H9 (cell line): ENCODE data around the gene PAQR3. TPM values are rescaled to one million over a fixed set of nuclear protein-coding genes. Genes with fewer than 3 reads are reported as not detected.

Experiments used
- DNase-seq: peaks from one replicate; pipeline ENCODE4 v3.0.0-alpha.2; 2017
- H2AFZ ChIP-seq: one replicate; pipeline ENCODE4 v1.6.1; 2013; ENCODE audit warnings: mild to moderate bottlenecking, low read length, control low read depth, moderate library complexity
- H2AK5ac ChIP-seq: 2 replicates; pipeline ENCODE4 v1.6.1; 2013; ENCODE audit warnings: low read length, control low read depth, mixed read lengths; ENCODE audit not compliant: insufficient read length
- H2BK120ac ChIP-seq: one replicate; pipeline ENCODE4 v1.6.1; 2013; ENCODE audit warnings: low read depth, mild to moderate bottlenecking, low read length, control low read depth, inconsistent platforms; ENCODE audit not compliant: poor library complexity, severe bottlenecking
- H2BK12ac ChIP-seq: 2 replicates; pipeline ENCODE4 v1.6.1; 2013; ENCODE audit warnings: low read length, control low read depth, mixed read lengths, low read depth; ENCODE audit not compliant: insufficient read length
- H2BK15ac ChIP-seq: 2 replicates; pipeline ENCODE4 v1.6.1; 2013; ENCODE audit warnings: low read depth, low read length, control low read depth
- H2BK20ac ChIP-seq: one replicate; pipeline ENCODE4 v1.6.1; 2013; ENCODE audit warnings: low read depth, mild to moderate bottlenecking, low read length, control low read depth, inconsistent platforms; ENCODE audit not compliant: poor library complexity, severe bottlenecking
- H2BK5ac ChIP-seq: 2 replicates; pipeline ENCODE4 v1.6.1; 2013; ENCODE audit warnings: low read length, control low read depth, mixed read lengths; ENCODE audit not compliant: insufficient read length
- H3K14ac ChIP-seq: 2 replicates; pipeline ENCODE4 v1.6.1; 2013; ENCODE audit warnings: low read length, control low read depth; ENCODE audit not compliant: insufficient read depth
- H3K18ac ChIP-seq: 2 replicates; pipeline ENCODE4 v1.6.1; 2013; ENCODE audit warnings: low read depth, mild to moderate bottlenecking, mixed read lengths, low read length, control low read depth; ENCODE audit not compliant: insufficient read length
- H3K23ac ChIP-seq: 2 replicates; pipeline ENCODE4 v1.6.1; 2013; ENCODE audit warnings: low read length, control low read depth, mixed read lengths, low read depth; ENCODE audit not compliant: insufficient read length
- H3K23me2 ChIP-seq: 2 replicates; pipeline ENCODE4 v1.6.1; 2013; ENCODE audit warnings: low read depth, mild to moderate bottlenecking, mixed read lengths, low read length, control low read depth; ENCODE audit not compliant: insufficient read length, poor library complexity, severe bottlenecking
- H3K27ac ChIP-seq: 2 replicates; pipeline ENCODE4 v1.5.1; 2013; ENCODE audit warnings: low read length, control low read depth, mixed read lengths, low read depth; ENCODE audit not compliant: insufficient read length
- H3K27me3 ChIP-seq: 2 replicates; pipeline ENCODE4 v1.6.1; 2013; ENCODE audit warnings: low read length, control low read depth, inconsistent platforms; ENCODE audit not compliant: insufficient read depth
- H3K4ac ChIP-seq: 2 replicates; pipeline ENCODE4 v1.6.1; 2013; ENCODE audit warnings: low read depth, mild to moderate bottlenecking, control low read depth, inconsistent platforms, low read length, moderate library complexity
- H3K4me1 ChIP-seq: 2 replicates; pipeline ENCODE4 v1.6.1; 2013; ENCODE audit warnings: low read length, control low read depth, inconsistent platforms; ENCODE audit not compliant: insufficient read depth
- H3K4me2 ChIP-seq: 2 replicates; pipeline ENCODE4 v1.6.1; 2013; ENCODE audit warnings: low read length, control low read depth, mixed read lengths; ENCODE audit not compliant: insufficient read length, insufficient read depth
- H3K56ac ChIP-seq: 2 replicates; pipeline ENCODE4 v1.6.1; 2013; ENCODE audit warnings: low read depth, mild to moderate bottlenecking, mixed read lengths, low read length, control low read depth; ENCODE audit not compliant: insufficient read length
- H3K79me1 ChIP-seq: 2 replicates; pipeline ENCODE4 v1.6.1; 2013; ENCODE audit warnings: low read depth, mild to moderate bottlenecking, moderate library complexity, low read length, control low read depth, inconsistent platforms; ENCODE audit not compliant: insufficient read depth, poor library complexity, severe bottlenecking
- H3K79me2 ChIP-seq: 2 replicates; pipeline ENCODE4 v1.6.1; 2013; ENCODE audit warnings: low read length, control low read depth, inconsistent platforms; ENCODE audit not compliant: insufficient read depth
- H3K9ac ChIP-seq: 2 replicates; pipeline ENCODE4 v1.6.1; 2013; ENCODE audit warnings: low read length, control low read depth, mixed read lengths; ENCODE audit not compliant: insufficient read length; ENCODE audit errors: extremely low read depth
- H3K9me3 ChIP-seq: one replicate; pipeline ENCODE4 v1.6.1; 2013; ENCODE audit warnings: low read depth, low read length, inconsistent platforms; ENCODE audit not compliant: control insufficient read depth
- H3T11ph ChIP-seq: one replicate; pipeline ENCODE4 v1.6.1; 2013; ENCODE audit warnings: mild to moderate bottlenecking, low read length, control low read depth, inconsistent platforms
- H4K20me1 ChIP-seq: one replicate; pipeline ENCODE4 v1.6.1; 2013; ENCODE audit not compliant: control insufficient read depth, insufficient read length, insufficient read depth
- H4K5ac ChIP-seq: 2 replicates; pipeline ENCODE4 v1.6.1; 2013; ENCODE audit warnings: low read depth, mild to moderate bottlenecking, mixed read lengths, low read length, control low read depth; ENCODE audit not compliant: insufficient read length
- H4K8ac ChIP-seq: replicated peaks from 2 replicates; pipeline ENCODE4 v1.6.1; 2013; ENCODE audit warnings: low read length, control low read depth, mixed read lengths, low read depth; ENCODE audit not compliant: insufficient read length
- H4K91ac ChIP-seq: 2 replicates; pipeline ENCODE4 v1.6.1; 2013; ENCODE audit warnings: low read depth, mild to moderate bottlenecking, moderate library complexity, mixed read lengths, low read length, control low read depth; ENCODE audit not compliant: insufficient read length
- H3K27ac Mint-ChIP-seq, 3 experiments: 2 replicates in 2 of 3; 3 replicates in 1 of 3; pipeline ENCODE4 v1.8.0; 2020 to 2021; ENCODE audit warnings: mixed read lengths in 3 of 3, mild to moderate bottlenecking in 1 of 3, moderate library complexity in 1 of 3
- H3K27me3 Mint-ChIP-seq: 2 replicates; pipeline ENCODE4 v1.8.0; 2021; ENCODE audit warnings: low read depth, mild to moderate bottlenecking, moderate library complexity, mixed read lengths
- H3K36me3 Mint-ChIP-seq, 3 experiments: 2 replicates in 2 of 3; 3 replicates in 1 of 3; pipeline ENCODE4 v1.8.0; 2020 to 2021; ENCODE audit warnings: low read depth in 3 of 3, mixed read lengths in 3 of 3; ENCODE audit not compliant: insufficient read depth in 1 of 3
- H3K4me1 Mint-ChIP-seq, 2 experiments: 2 replicates each; pipeline ENCODE4 v1.8.0; 2020; ENCODE audit warnings: mixed read lengths in 2 of 2
- H3K4me3 Mint-ChIP-seq, 2 experiments: 2 replicates in 1 of 2; 3 replicates in 1 of 2; pipeline ENCODE4 v1.8.0; 2020 to 2021; ENCODE audit warnings: mild to moderate bottlenecking in 2 of 2, mixed read lengths in 2 of 2, moderate library complexity in 1 of 2
- H3K9me3 Mint-ChIP-seq, 2 experiments: 2 replicates in 1 of 2; 3 replicates in 1 of 2; pipeline ENCODE4 v1.8.0; 2020; ENCODE audit warnings: mild to moderate bottlenecking in 2 of 2, mixed read lengths in 2 of 2, moderate library complexity in 1 of 2
- CTCF ChIP-seq: fragments of 200-600 bp; sonication (generic); conservative IDR thresholded peaks from 3 replicates; pipeline ENCODE4 v1.8.0; 2021; ENCODE audit warnings: antibody characterized with exemption, mild to moderate bottlenecking
- WGBS: extraction: QIAGEN DNeasy Blood & Tissue Kit; methylation state at CpG from one replicate; pipeline ENCODE4 v1.1.7; 2013; ENCODE audit warnings: missing lambda C conversion rate, low lambda C conversion rate, mixed read lengths; ENCODE audit not compliant: insufficient read length; ENCODE audit errors: extremely low coverage; 5-methylcytosine and 5-hydroxymethylcytosine counted together
- total RNA-seq: library from RNA; stranded (reverse); gene quantifications from 2 replicates; pipeline ENCODE4 v1.2.1, GENCODE V29; 2021

Gene PAQR3
- total RNA-seq, 1 experiment from 2014 or later, result 26.3 TPM

- H3K79me2 ChIP-seq, result no peaks in the 10 kb centered on the region
- H3K4ac ChIP-seq, result no peak overlapping the region
- no peak overlapping the region for H3K9ac ChIP-seq
- Mint-ChIP-seq H3K4me3 (no peak overlapping the region), H3K27ac (no peak overlapping the region), H3K9me3 (no peaks in the 10 kb centered on the region), H3K27me3 (peaks cover 34% of the 10 kb centered on the region), H3K36me3 (no peaks in the 10 kb centered on the region; a peak in 1 of 7 replicates), H3K4me1 (peaks cover 33 to 35% of the 10 kb centered on the region in 2 experiments)
- H2BK120ac ChIP-seq, result no peak overlapping the region
- no peak overlapping the region for H2BK5ac ChIP-seq
- H3K18ac ChIP-seq, result no peak overlapping the region
- H3K79me1 ChIP-seq, result no peaks in the 10 kb centered on the region
- no peak overlapping the region for H3K56ac ChIP-seq
- H2AK5ac ChIP-seq, result no peak overlapping the region
- no peak overlapping the region for H3K23ac ChIP-seq
- H4K5ac ChIP-seq, result no peak overlapping the region
- H3K4me1 ChIP-seq, result peaks cover 13% of the 10 kb centered on the region; the same call in 1 of the 2 replicates
- no peak overlapping the region for H4K8ac ChIP-seq
- H2BK20ac ChIP-seq, result no peak overlapping the region
- H3K14ac ChIP-seq, result no peak overlapping the region
- H3K23me2 ChIP-seq, result peaks cover 6% of the 10 kb centered on the region
- no peaks in the 10 kb centered on the region for H4K20me1 ChIP-seq
- no peak for DNase-seq
- no peaks in the 10 kb centered on the region for H3K9me3 ChIP-seq
- H3K4me2 ChIP-seq, result no peak overlapping the region
- no peak overlapping the region for H3T11ph ChIP-seq
- H2BK15ac ChIP-seq, result no peak overlapping the region
- H2AFZ ChIP-seq, result no peak overlapping the region
- H3K27ac ChIP-seq, result no peak overlapping the region
- no peak overlapping the region for H2BK12ac ChIP-seq
- no CpG with 5 or more reads among the region's 5 CpGs for WGBS
- no peak for TF ChIP-seq CTCF
- no peak overlapping the region for H4K91ac ChIP-seq
- H3K27me3 ChIP-seq, result no peaks in the 10 kb centered on the region; the same call in 1 of the 2 replicates
Measured at GRCh38 chr4:78940752-78941151, 1.5 kb upstream of the PAQR3 start.
